GM12878 (cell line): ENCODE measurements around the gene CELF2. TPM values are rescaled to one million over a fixed set of nuclear protein-coding genes. Genes with fewer than 3 reads are reported as not detected.

ENCODE experiments used
- E2F8 ChIP-seq: fragments of 450-650 bp; IDR thresholded peaks from 2 replicates; pipeline ENCODE4 v1.6.1; 2018; ENCODE audit warnings: mild to moderate bottlenecking, low read depth, moderate library complexity; ENCODE audit not compliant: partially characterized antibody
- KLF5 ChIP-seq: fragments of 450-650 bp; IDR thresholded peaks from 2 replicates; pipeline ENCODE4 v1.6.1; 2014; ENCODE audit warnings: mild to moderate bottlenecking; ENCODE audit not compliant: partially characterized antibody
- NFIC ChIP-seq: IDR thresholded peaks from 2 replicates; pipeline ENCODE4 v1.6.1; 2012; ENCODE audit warnings: low read depth, mild to moderate bottlenecking, inconsistent platforms, low read length, moderate library complexity
- NR2C2 ChIP-seq: IDR thresholded peaks from 2 replicates; pipeline ENCODE4 v1.6.1; 2011; ENCODE audit warnings: borderline replicate concordance, low read depth; ENCODE audit not compliant: control insufficient read depth, insufficient read length
- PAX8 ChIP-seq: fragments of 450-650 bp; IDR thresholded peaks from 2 replicates; pipeline ENCODE4 v1.6.1; 2017; ENCODE audit warnings: mild to moderate bottlenecking, moderate library complexity
- PRDM15 ChIP-seq: fragments of 450-650 bp; formaldehyde crosslinking; IDR thresholded peaks from 2 replicates; pipeline ENCODE4 v1.4.0; 2020; ENCODE audit warnings: mild to moderate bottlenecking, moderate library complexity
- SKIL ChIP-seq: fragments of 450-650 bp; IDR thresholded peaks from 2 replicates; pipeline ENCODE4 v1.6.1; 2017; ENCODE audit warnings: mild to moderate bottlenecking, low read depth, inconsistent platforms; ENCODE audit not compliant: poor library complexity, severe bottlenecking
- polyA plus RNA-seq, 11 experiments: library from polyadenylated mRNA; depleted of rRNA in 4 of 11; unstranded in 6 of 11; stranded (reverse) in 5 of 11; fragments of >200 nt; fragmentation: Nextera tagmentation in 4 of 11; fragmentation: Illumina TruSeq in 1 of 11; extraction: Ambion mirVana in 4 of 11; extraction: Trizol in 1 of 11; gene quantifications; 1 replicate in 1 of 11; 2 replicates in 10 of 11; pipeline versions ENCODE4 v1.2.1 to v1.2.3, GENCODE V29; 2011 to 2016; ENCODE audit warnings: inconsistent platforms in 2 of 11, missing spikeins in 2 of 11, low read depth in 1 of 11
- total RNA-seq, 4 experiments: library from RNA; depleted of rRNA in 3 of 4; stranded (reverse); fragments of >200 nt in 3 of 4; fragmentation: Illumina TruSeq in 1 of 4; extraction: Trizol in 1 of 4; gene quantifications; 2 replicates each; pipeline versions ENCODE4 v1.2.1 to v1.2.3, GENCODE V29; 2013 to 2021

CELF2 gene
- total and polyA plus RNA-seq, 10 of the 15 experiments (the other 5 are each of a cell fraction or from before 2014, with no cell fraction given), result 20.8 to 129 (median 86.3) TPM

- TF ChIP-seq E2F8, result no peak
- no peak for TF ChIP-seq PRDM15 (CRISPR knock-in tag)
- TF ChIP-seq SKIL, result no peak
- TF ChIP-seq PAX8, result no peak
- no peak for TF ChIP-seq KLF5
- TF ChIP-seq NFIC, result no peak
- no peak for TF ChIP-seq NR2C2
- TF ChIP-seq, all 136 proteins: peak for 0
Measured at GRCh38 chr10:11304906-11305585, 287.4 kb downstream of the CELF2 start (continued).
